Breast epithelium (tissue), 3 donors: ENCODE data around the gene KYAT1.

Experiments used
- POLR2A ChIP-seq: fragments of 450-650 bp; IDR thresholded peaks from one replicate; pipeline ENCODE4 v1.6.1; 2016; ENCODE audit warnings: antibody characterized with exemption, mild to moderate bottlenecking, moderate library complexity
- POLR2AphosphoS5 ChIP-seq, 3 donors: sonication (generic); formaldehyde crosslinking; IDR thresholded peaks; one replicate each; pipeline ENCODE4 v1.6.1; 2017; ENCODE audit warnings: antibody characterized with exemption in 3 of 3
- TF ChIP-seq, protein P1 (sequence below), 3 donors: fragments of 450-650 bp; IDR thresholded peaks; one replicate each; pipeline ENCODE4 v1.5.1; 2016 to 2017; ENCODE audit warnings: antibody characterized with exemption in 3 of 3, mild to moderate bottlenecking in 3 of 3, moderate library complexity in 3 of 3

- no peak for TF ChIP-seq POLR2A
- TF ChIP-seq POLR2AphosphoS5 (IDR thresholded peaks at IDR 0.05) = no peak
- TF ChIP-seq, protein P1, sequence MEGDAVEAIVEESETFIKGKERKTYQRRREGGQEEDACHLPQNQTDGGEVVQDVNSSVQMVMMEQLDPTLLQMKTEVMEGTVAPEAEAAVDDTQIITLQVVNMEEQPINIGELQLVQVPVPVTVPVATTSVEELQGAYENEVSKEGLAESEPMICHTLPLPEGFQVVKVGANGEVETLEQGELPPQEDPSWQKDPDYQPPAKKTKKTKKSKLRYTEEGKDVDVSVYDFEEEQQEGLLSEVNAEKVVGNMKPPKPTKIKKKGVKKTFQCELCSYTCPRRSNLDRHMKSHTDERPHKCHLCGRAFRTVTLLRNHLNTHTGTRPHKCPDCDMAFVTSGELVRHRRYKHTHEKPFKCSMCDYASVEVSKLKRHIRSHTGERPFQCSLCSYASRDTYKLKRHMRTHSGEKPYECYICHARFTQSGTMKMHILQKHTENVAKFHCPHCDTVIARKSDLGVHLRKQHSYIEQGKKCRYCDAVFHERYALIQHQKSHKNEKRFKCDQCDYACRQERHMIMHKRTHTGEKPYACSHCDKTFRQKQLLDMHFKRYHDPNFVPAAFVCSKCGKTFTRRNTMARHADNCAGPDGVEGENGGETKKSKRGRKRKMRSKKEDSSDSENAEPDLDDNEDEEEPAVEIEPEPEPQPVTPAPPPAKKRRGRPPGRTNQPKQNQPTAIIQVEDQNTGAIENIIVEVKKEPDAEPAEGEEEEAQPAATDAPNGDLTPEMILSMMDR (IDR thresholded peaks at IDR 0.05) = no peak
Measured at GRCh38 chr9:128809036-128809599, 72.6 kb downstream of the KYAT1 start.
